ENCODE measurements around the gene TNRC6B. TPM values are rescaled to one million over a fixed set of nuclear protein-coding genes. Genes with fewer than 3 reads are reported as not detected.

TNRC6B gene
- total RNA-seq, 4 donors from 2014 or later = 10.5 to 76.0 (median 37.2) TPM

DNA sequence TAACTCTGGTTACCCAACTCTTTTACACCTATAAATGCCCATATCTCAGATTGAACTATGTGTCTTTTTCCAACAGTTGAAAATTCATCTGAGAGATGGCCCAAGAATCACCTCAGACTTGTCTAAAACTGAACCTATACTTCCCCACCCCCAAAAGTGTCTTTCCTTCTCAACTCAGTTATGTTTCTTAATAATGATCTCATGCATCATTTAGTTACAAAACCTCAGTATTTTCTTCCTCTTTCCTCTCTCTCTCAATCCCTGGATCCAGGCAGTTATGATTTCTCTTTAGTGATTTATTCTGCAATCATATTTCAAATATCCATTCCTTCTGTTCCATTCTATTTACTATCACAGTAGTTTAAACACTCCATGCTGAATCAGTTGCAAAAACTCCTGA lies 136.3 kb downstream of the TNRC6B start:
- H3K4me1 ChIP-seq = no peaks in the 10 kb centered on the region
- no peak overlapping the region for H3K27ac ChIP-seq
- H3K27me3 ChIP-seq = no peaks in the 10 kb centered on the region
- no peak overlapping the region for H3K4me3 ChIP-seq
- no peak for DNase-seq
- no peaks in the 10 kb centered on the region for H3K36me3 ChIP-seq
- intact Hi-C loops (cut with DNase I; ENCODE audit: low total_unique reads) = no loop called here
- H3K9me3 ChIP-seq = no peaks in the 10 kb centered on the region
- TF ChIP-seq CTCF (IDR thresholded peaks at IDR 0.05) = no peak
- no peak for TF ChIP-seq POLR2A (IDR thresholded peaks at IDR 0.05)

DNA sequence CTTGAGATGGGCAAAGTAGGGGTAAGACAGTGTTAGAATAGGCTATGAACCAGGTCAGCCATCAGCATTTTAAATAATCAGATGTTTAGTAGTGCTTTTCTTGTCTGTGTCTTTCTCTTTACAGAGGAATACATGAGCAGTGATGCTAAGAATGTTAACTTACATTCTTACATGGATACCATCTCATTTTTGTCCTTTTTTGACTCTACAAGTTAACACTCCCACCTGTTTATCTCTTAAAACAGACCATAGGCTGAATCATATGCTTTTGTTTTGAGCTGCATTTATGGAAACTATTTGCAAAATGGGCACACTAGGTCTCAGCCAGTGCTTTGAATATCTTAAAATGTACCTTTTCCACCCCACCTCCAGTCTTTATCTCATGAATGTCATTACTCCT lies 143.0 kb downstream of the TNRC6B start:
- H3K27ac ChIP-seq = no peak overlapping the region
- H3K4me1 ChIP-seq = no peaks in the 10 kb centered on the region
- H3K9me3 ChIP-seq = no peaks in the 10 kb centered on the region
- TF ChIP-seq CTCF (IDR thresholded peaks at IDR 0.05) = no peak
- no peak for TF ChIP-seq POLR2A (IDR thresholded peaks at IDR 0.05)
- intact Hi-C loops (cut with DNase I; ENCODE audit: low total_unique reads) = no loop called here
- H3K36me3 ChIP-seq = no peaks in the 10 kb centered on the region
- DNase-seq = no peak
- H3K4me3 ChIP-seq = no peak overlapping the region
- no peaks in the 10 kb centered on the region for H3K27me3 ChIP-seq

- no peaks in the 10 kb centered on the region for H3K36me3 ChIP-seq
- H3K27ac ChIP-seq = no peak overlapping the region
- H3K9me3 ChIP-seq = no peaks in the 10 kb centered on the region
- intact Hi-C loops (cut with DNase I; ENCODE audit: low total_unique reads) = no loop called here
- no peaks in the 10 kb centered on the region for H3K4me1 ChIP-seq
- H3K4me3 ChIP-seq = no peak overlapping the region
- DNase-seq = no peak
- no peak for TF ChIP-seq POLR2A (IDR thresholded peaks at IDR 0.05)
- no peak for TF ChIP-seq CTCF (IDR thresholded peaks at IDR 0.05)
- H3K27me3 ChIP-seq = no peaks in the 10 kb centered on the region
These were observed 144.3 kb downstream of the TNRC6B start for GRCh38 chr22:40322021-40322420.

- intact Hi-C loops (cut with DNase I; ENCODE audit: low total_unique reads) = no loop called here
- no peaks in the 10 kb centered on the region for H3K36me3 ChIP-seq
- H3K4me1 ChIP-seq = no peaks in the 10 kb centered on the region
- no peak for DNase-seq
- H3K27me3 ChIP-seq = no peaks in the 10 kb centered on the region
- TF ChIP-seq CTCF (IDR thresholded peaks at IDR 0.05) (no peak), POLR2A (IDR thresholded peaks at IDR 0.05) (no peak)
- H3K4me3 ChIP-seq = no peak overlapping the region
- H3K9me3 ChIP-seq = no peaks in the 10 kb centered on the region
- H3K27ac ChIP-seq = no peak overlapping the region
These were observed 145.2 kb downstream of the TNRC6B start for GRCh38 chr22:40322818-40323447.

DNA sequence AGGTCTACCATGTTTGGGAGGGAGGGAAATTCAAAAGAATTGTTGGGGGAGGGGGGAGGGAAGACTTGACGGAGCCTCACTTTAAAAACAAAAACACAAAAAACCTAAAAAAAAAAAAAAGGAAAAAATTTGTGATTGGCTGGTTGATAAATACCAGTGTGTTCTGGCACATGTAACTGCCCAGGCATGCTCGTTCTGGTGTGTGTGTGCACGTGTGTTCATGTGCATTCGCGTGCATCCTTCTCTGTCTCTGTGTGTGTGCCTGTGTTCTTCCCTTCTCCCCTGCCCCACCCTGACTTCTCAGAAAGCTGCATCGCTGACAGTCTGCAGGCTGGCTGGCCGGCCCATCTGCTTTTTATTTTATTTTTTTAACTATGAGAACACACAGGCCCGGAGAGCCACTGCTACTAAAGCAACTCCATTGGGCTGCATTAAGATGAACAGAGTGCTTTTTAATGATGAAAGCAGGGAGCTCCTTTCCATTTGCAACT lies 146.0 kb downstream of the TNRC6B start:
- no peak overlapping the region for H3K4me3 ChIP-seq
- no peaks in the 10 kb centered on the region for H3K4me1 ChIP-seq
- H3K27me3 ChIP-seq = no peaks in the 10 kb centered on the region
- no peaks in the 10 kb centered on the region for H3K36me3 ChIP-seq
- H3K27ac ChIP-seq = no peak overlapping the region
- intact Hi-C loops (cut with DNase I; ENCODE audit: low total_unique reads) = no loop called here
- no peak for TF ChIP-seq CTCF (IDR thresholded peaks at IDR 0.05)
- H3K9me3 ChIP-seq = no peaks in the 10 kb centered on the region
- no peak for DNase-seq
